NCI-H1694 treated with DMSO at 0.1 percent for 48 hours (cell line): ENCODE results near the gene AP2M1.
"Not testable (repeated sequence)": the region's sequence is repeated elsewhere in the genome, so short reads cannot be mapped to it uniquely, and the experiment has no call there.

ENCODE experiments used
- DNase-seq: peaks from one replicate; lab custom pipeline; 2025; lab: John Stamatoyannopoulos, UW

Gene AP2M1

DNA sequence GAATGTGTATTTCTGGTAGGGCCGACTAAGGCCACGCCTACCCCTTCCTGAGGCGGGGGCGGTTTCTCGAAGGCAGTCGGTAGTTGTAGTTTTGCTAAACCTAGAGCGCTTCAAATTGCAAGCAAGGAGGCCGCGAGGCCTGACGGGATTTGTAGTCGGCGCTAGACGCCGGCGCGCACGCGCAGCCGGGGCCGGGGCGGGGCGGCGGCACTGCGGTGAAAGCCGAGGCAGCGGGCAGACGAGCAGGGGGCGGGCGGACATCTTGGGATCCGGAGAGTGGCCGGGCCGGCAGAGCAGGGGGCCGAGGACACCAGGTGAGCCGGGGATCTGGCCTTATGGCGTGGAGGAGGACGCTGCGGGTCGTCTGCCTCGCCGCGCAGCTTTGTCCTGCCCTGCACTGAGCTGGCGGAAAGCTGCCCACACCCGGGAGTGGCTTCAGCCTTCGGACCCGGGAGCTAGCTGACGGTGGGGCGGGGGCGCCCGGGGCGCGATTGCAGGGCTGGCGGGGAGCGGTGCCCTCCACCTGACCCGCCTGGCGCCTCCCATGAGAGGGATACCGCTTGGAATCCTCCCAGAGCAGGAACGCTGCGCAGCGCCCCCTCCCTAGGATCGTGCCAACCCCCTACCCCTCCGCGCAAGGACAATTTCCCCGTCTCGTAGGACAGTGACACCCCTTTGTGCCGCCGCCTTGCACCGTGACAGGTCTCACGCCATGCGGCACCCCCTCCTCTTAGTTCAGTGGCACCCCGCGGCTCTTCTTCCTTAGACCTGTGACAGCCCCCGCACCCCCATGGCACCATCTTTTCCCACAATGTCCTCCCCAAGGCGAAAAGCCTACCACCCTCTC lies at the start of gene AP2M1:
Gene AP2M1 (plus strand): TSS at position 210 of the 847 bp plus-strand sequence. CDS start 2,139 bp downstream, outside the sequence.
- DNase-seq = peak; percentile 99

DNA sequence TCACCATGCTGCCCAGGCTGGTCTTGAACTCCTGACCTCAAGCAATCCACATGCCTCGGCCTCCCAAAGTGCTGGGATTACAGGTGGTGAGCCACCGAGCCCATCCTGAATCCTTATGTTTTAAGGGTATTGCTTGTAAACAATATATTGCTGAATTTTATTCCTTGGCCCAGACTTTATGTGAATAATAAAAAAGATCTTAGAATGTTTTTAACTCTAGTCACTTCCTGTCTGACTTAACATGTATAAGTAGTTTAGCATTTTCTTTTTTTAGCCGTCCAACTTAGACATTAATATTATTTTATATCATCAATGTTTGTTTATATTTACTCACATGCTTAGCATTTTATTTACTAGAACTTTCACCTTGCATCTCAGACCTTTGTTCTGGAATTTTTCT lies 48.6 kb upstream of the AP2M1 start:
- no peak for DNase-seq

DNA sequence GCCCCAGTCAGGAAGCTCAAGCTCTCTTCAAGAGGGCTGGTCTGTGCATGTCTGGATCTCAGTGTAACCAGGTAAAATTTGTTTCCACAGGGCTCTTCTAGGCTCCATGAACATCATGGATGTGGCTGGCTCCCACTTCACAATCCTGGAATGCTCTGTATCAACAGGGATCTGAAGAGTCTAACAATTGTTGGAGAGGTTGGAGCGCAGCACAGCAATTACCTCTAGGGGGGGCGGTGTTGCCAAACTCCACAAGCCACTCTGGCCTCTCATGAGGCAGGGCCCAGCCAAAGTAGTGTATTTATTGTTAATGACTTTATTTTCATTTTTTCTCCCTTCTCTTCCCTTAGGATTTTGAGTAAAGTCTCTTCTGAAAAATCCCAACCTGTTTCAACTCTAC lies 45.6 kb upstream of the AP2M1 start:
- peak; percentile 9 for DNase-seq

DNA sequence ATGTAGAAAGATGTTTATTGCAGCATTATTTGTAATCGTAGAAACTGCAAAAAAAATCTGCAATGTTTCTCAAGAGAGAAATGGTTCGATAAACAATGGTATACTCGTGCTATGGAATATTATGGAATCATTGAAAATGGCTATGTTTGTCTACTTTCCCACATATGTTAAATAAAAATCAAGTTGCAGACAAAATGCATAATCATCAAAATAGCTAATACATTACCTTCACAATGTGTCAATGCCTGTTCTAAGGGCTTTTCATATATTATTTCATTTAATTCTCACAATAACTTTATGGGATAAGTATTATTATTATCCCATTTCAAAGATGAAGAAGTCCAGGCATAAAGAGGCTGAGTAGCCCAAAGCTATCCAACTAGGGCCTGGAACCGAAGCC lies 41.7 kb upstream of the AP2M1 start:
- no peak for DNase-seq

DNA sequence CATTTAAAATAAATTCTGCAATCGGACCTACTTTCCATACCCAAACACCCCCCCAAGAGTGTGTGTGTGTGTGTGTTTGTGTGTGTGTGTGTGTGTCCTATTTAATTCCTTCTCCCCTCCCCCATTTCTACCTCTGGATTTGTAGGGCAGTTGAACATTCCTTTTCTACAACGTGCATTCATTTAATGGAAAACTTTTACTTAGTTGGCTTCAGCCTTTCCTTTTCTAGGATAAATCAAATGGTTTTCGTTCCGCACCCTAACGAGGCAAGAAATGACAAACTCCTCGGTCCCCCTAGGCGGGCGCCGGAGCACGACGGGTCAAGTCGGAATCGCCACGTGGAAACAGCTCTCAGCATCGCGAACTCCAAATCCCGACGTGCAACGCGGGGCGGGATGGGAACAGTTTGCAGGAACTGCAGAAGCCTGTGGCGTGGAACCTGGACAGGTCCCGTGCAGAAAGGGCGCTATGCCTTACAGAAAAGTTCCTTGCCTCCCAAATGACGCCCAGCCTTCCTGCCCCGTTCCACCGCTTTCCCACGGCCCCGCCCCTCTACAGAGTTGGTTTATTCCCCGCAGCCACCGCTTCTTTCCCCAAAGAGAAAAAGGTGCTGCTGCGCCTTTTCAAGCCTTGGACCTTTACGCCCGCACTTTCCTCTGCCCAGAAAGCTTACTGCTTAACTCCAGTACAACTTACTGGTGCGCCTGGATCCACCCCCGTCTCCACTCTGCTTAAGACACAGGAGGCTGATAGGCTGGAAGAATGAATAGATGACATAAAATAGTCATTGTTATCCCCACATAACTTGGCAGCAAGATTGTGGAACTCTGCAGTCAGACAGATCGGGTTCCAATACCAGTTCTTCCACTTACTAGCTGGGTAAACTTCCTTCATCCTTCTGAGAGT lies 40.6 kb upstream of the AP2M1 start:
- DNase-seq = peak; percentile 79

DNA sequence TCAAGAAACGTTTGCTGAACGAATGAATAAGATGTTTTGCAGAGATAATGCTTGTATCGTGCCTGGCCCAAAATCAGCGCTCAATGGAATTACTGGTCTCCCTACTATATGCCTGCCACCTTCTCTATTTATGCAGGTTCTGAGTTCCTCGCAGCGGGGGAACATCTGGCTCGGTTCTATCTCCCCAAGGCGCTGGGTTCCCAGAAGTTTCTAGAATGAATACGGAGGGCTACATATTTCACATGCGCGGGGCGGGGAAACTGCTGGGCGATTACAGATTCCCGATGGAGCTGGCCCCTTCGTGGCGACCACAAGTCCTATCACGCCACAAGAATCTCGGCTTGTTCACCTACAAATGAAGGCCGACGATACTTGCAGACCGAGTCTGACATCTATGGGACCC lies 39.9 kb upstream of the AP2M1 start:
- peak; percentile 34 for DNase-seq

DNA sequence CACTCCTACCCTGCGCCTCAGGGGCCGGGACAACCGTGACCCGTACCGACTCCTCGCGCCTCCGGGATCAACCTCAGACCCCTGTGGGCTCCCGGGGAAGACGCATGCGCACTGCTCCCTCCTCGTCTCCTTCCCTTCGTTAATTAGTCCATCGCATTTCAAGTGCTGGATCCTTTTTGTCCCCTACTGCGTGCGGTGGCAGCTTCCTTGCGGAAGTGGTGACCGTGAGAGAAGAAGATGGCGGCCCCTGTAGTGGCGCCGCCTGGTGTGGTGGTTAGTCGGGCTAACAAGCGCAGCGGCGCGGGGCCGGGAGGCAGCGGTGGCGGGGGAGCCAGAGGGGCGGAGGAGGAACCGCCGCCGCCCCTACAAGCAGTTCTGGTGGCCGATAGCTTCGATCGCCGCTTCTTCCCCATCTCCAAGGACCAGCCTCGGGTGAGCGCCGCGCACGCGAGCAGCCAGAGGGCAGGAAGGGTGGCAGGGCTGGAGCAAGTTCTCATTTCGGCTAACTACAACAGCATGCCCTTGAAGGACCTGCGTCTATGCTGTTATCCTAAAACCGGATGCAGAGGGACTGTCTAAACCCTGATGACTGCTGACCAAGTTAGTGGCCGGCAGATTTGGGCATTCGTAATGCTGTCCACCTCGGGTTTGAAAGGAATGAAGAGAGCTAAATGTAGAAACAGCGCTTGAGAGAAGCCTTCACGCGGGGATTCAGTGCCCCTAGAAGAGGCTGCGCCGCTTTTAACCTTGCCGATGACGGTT lies 39.3 kb upstream of the AP2M1 start, which contains the start of gene EIF2B5:
Gene EIF2B5 (plus strand): TSS at position 210 of the 762 bp plus-strand sequence. CDS start 28 bp downstream, at position 238.
- DNase-seq = peak; percentile 89

DNA sequence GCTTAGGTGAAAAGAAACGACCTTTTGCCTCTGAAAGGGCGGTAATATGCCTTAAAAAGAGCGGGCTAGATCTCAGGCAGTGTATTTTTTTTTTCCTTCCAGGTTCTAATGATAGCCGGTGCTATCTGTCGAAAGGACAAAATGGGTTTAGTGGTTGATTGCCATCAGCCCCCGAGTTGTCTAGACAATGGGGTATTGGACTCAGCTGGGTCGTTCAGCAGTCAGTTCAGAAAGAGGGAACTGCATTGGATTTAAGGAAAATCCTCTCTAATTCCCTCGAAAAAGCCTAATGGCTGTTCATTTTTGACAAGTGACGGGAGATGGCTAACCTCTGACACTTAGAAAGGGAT lies 38.8 kb upstream of the AP2M1 start:
- no peak for DNase-seq

DNA sequence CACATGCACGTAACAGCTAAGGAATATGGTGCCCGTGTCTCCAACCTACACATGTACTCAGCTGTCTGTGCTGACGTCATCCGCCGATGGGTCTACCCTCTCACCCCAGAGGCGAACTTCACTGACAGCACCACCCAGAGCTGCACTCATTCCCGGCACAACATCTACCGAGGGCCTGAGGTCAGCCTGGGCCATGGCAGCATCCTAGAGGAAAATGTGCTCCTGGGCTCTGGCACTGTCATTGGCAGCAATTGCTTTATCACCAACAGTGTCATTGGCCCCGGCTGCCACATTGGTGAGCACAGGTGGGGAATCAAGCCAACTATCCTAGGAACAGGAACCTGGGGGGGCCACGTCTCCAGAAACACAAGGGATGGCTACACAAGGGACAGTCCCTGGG lies 34.2 kb upstream of the AP2M1 start:
- DNase-seq = no peak

DNA sequence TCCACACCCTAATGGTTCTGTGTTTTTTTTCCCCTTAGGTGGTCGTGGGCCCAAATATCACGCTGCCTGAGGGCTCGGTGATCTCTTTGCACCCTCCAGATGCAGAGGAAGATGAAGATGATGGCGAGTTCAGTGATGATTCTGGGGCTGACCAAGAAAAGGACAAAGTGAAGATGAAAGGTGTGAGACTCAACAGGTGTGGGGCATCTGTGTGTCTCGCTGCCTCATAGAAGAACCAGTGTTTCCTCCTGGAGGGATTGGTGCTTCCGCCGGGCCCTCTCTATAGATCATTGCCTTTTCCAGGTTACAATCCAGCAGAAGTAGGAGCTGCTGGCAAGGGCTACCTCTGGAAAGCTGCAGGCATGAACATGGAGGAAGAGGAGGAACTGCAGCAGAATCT lies 32.5 kb upstream of the AP2M1 start:
- DNase-seq = no peak

DNA sequence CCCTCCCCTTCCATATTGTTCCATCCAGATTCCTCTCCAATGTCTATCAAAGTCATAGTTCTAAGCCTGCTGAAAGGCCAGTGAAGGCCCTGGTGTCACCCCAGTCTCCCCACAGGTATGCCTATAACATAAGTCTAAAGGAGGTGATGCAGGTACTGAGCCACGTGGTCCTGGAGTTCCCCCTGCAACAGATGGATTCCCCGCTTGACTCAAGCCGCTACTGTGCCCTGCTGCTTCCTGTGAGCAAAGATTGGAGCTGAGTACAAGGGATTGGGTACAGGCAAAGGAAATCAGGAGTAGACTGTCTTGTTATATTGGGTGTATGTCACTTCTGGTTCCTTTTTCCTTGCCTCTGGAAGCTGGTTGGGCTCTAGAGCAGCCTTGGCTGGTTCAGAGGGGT lies 31.3 kb upstream of the AP2M1 start:
- DNase-seq = no peak

DNA sequence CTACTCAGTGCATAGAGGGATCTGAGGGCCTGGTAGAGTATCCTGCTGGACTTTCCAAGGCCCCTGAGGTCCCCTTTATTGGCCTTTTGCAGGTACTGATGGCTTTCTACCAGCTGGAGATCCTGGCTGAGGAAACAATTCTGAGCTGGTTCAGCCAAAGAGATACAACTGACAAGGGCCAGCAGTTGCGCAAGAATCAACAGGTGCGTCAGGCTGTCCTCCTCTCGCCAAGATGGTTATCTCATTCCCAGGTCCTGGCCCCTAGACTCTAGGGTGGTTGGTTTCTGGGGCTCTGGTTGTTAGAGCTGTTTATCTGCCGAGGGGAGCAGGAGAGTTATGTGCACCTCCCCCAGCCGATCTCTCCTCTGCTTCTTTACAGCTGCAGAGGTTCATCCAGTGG lies 30.1 kb upstream of the AP2M1 start:
- no peak for DNase-seq

DNA sequence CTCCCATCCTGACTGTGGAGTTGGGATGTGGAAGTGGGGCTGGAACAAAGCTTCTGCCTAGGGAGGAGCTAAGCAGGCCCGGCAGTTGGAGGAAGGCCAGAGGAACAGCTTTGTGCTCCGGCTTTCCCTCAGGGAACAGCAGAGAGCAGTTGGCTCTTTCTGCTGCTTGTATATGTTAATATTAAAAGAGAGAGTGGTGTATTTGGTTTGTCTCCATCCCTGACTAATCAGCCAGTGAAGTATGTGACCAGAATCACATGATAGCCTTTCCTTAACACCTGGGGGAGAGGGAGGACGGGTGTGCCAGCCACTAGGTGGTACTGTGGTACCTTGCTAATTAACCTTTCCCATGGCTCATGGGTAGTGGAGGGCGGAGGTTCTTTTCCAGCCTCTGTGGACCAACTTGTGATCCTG lies 29.5 kb upstream of the AP2M1 start:
- DNase-seq = peak; percentile 91

DNA sequence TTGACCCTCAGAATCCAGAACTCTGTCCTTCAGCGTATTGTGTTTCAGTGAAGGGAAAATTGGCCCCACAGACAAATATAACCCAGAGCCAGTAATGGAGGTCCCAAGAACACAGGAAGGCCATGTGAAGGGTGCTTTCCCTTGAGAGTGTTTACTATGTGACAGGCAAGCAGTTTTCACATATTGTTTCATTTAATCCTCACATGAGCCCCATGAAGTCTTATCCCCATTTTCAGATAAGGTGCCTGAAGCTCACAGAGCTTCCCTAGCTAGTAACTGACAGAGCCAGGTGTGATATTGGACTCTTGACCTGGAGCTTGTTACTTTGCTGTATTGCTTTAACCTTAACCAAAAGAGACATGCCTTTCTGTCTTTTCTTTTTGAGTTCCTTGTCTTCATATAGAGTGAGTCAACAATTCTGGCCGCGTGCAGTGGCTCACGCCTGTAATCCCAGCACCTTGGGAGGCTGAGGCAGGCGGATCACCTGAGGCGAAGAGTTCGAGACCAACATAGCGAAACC lies 28.8 kb upstream of the AP2M1 start:
- no peak for DNase-seq

DNA sequence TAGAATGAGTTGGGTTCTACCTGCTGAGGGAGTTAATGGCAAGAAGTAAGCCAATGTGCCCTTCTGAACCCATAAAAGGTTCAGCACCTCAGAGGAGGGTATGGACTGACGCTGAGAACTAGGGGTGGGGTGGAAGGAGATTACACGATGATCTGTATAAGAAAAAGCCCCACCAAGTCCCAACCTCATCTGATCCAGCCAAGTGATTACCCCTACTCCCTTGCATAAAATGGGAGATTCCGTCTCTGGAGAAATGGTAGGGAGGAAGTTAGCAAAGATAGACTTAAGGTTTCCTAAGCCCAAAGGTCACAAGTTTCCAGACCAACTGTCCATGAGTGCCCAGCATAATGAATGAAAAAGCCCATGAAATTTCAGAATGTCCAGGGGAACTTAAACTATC lies 26.6 kb upstream of the AP2M1 start:
- no peak for DNase-seq

DNA sequence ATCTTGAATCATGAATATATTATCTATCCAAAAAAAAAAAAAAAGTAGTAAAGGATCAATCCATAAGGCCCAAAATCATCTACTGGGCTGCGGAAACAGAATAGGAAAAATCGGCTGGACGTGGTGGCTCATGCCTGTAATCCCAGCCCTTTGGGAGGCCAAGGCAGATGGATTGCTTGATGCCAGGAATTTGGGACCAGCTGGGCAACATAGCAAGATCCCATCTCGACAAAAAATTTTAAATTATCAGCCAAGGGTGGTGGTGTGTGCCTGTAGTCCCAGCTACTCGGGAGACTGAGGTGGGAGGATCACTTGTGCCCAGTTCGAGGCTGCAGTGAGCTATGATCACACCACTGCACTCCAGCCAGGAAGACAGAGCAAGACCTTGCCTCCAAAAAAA lies 25.5 kb upstream of the AP2M1 start:
- DNase-seq = no peak

DNA sequence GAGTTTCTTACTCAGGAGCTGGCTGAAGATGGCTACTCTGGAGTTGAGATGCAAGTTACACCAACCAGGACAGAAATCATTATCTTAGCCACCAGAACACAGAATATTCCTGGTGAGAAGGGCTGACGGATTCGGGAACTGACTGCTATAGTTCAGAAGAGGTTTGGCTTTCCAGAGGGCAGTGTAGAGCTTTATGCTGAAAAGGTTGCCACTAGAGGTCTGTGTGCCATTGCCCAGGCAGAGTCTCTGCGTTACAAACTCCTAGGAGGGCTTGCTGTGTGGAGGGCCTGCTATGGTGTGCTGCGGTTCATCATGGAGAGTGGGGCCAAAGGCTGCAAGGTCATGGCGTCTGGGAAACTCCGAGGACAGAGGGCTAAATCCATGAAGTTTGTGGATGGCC lies 24.9 kb upstream of the AP2M1 start:
- not testable (repeated sequence) for DNase-seq

DNA sequence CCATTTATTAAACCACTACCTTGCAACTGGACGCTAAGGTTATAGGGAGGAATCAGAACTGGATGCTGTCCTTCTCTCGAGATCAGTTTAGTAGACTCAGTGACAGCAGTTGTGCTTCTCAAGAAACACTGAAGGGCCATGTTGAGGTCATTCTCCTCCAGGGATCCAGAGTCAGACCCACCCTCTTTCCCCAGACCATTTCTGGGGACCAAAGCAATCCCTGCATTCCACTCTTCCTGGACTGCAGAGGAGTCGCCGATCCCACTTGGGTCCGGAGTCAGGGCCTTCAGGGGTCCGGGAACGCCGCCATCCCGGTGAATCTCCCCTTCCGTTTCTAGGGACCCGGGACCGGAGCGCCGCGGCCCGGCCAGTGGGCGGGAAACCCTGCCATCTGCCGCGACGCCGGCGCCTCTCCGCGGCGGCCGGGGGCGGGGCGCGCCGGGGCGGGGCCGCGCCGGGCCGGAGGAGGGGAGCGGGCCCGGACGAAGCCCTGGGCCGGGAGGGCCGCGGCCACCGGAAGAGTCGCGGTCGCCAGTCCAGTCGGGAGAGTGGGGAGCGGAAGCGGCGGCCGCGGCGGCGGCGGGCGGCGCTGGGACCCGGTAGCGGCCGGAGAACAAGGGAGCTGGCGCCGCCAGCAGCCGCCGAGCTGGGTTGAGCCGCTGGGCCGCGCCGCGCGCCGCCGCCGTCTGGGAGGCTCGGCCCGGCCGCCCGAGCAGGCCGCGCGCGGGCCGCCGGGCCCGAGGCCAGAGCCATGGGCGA lies 19.6 kb upstream of the AP2M1 start, which contains the start of gene DVL3:
Gene DVL3 (plus strand): TSS at position 493 of the 759 bp plus-strand sequence. CDS start 259 bp downstream, at position 752.
- peak; percentile 27 for DNase-seq

DNA sequence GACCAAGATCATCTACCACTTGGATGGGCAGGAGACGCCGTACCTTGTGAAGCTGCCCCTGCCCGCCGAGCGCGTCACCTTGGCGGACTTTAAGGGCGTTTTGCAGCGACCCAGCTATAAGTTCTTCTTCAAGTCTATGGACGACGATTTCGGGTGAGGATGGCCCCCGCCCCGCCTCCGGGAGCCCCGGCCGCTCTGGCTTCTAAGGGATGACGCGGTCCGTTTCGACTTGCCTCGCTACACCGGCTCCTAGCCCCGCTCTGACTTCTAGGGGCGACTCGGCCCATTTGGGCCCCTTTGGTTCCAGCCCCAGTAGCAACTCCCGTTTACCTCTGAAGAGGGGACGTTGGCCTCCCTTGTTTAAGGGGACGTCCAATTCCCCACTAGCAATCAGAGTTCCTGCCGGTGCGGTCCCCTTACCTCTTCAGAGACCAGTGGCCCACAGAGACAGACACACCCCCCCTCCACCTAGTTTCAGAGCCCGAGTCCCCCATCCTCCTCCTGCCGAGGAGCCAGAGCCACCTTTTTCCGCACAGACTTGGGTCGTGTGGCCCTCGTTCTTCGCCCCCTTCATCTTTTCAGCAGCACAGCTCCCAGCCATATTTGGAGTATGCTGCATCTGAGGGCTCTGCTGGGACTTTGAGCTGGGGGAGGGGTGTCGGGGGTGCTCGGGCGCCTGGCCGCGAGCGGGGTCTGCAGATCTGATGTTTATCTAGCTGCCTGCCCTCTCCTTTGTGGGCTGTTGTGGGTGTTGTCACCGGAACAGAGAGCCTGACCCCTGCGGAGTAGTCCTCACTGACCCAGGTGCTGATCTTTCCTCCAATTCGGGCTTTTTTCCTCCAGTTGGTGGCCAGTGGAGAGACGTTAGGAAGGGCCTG lies 18.8 kb upstream of the AP2M1 start:
- DNase-seq = no peak

DNA sequence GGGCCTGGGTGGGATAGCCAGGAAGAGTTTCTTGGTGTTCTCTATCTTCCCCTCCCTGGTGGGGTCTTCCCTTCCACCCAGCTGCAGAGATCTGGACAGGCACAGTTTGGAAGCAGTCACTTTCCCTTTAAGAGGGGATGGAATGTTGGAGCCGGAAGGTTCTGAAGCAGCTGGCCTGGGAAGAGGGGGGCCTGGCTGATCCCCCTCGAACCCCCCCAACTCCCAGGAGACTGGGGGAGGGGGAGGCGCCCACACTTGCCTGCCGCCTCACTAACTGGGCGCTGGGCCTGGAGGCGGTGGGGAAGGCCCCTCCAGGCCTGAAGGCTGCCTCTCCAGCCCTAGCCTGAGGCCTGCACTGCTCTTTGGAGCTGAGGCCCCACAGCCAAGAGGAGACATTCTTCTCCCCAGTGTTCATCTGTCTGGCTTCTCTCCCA lies 18.1 kb upstream of the AP2M1 start:
- peak; percentile 29 for DNase-seq
